ENCODE measurements around the gene CMPK1. TPM values are rescaled to one million over a fixed set of nuclear protein-coding genes. Genes with fewer than 3 reads are reported as not detected.

Gene CMPK1
- total RNA-seq, 1 experiment from 2014 or later, result 36.3 TPM

DNA sequence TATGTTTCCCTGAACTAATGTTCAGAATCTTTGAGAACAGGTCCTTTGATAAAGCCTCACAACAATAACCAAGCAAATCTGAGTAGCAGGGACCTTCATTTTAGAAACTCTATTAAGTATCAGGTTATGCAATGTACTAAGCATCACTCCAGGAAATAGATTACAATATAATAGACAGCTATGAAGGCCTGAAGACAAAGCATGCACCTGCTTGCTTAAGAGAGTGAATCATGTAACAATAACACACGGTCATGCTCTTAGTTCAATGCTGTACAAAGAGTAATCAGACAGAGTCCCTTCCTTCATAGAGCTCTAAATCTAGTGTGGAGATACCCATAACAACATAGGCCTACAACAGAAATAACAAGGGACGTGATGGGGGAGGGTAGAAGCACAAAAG is 8.1 kb upstream of the CMPK1 start:
- no peaks in the 10 kb centered on the region for H3K27me3 Mint-ChIP-seq (ENCODE audit: low read depth)
- H3K27ac Mint-ChIP-seq, result no peak overlapping the region
- ChIA-PET POLR2A (interaction anchor here (0.7 kb wide), 1 partner anchor 11 kb away, joined by 3 read pairs; the partner anchor contains the start of gene STIL), CTCF (no interaction called here)
- H3K9me3 Mint-ChIP-seq, result no peaks in the 10 kb centered on the region
- DNase-seq (ENCODE audit: low spot score) (no peak), ATAC-seq (no peak)
- no peaks in the 10 kb centered on the region for H3K36me3 Mint-ChIP-seq
- no peaks in the 10 kb centered on the region for H3K4me1 Mint-ChIP-seq
- H3K4me3 Mint-ChIP-seq, result no peak overlapping the region
- no peak for TF ChIP-seq IRF2 (CRISPR knock-in tag; IDR thresholded peaks at IDR 0.05; ENCODE audit: borderline replicate concordance, low read depth)
- TF ChIP-seq, protein P1, sequence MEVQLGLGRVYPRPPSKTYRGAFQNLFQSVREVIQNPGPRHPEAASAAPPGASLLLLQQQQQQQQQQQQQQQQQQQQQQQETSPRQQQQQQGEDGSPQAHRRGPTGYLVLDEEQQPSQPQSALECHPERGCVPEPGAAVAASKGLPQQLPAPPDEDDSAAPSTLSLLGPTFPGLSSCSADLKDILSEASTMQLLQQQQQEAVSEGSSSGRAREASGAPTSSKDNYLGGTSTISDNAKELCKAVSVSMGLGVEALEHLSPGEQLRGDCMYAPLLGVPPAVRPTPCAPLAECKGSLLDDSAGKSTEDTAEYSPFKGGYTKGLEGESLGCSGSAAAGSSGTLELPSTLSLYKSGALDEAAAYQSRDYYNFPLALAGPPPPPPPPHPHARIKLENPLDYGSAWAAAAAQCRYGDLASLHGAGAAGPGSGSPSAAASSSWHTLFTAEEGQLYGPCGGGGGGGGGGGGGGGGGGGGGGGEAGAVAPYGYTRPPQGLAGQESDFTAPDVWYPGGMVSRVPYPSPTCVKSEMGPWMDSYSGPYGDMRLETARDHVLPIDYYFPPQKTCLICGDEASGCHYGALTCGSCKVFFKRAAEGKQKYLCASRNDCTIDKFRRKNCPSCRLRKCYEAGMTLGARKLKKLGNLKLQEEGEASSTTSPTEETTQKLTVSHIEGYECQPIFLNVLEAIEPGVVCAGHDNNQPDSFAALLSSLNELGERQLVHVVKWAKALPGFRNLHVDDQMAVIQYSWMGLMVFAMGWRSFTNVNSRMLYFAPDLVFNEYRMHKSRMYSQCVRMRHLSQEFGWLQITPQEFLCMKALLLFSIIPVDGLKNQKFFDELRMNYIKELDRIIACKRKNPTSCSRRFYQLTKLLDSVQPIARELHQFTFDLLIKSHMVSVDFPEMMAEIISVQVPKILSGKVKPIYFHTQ (CRISPR knock-in tag; IDR thresholded peaks at IDR 0.05), result no peak
- TF ChIP-seq, protein P2, sequence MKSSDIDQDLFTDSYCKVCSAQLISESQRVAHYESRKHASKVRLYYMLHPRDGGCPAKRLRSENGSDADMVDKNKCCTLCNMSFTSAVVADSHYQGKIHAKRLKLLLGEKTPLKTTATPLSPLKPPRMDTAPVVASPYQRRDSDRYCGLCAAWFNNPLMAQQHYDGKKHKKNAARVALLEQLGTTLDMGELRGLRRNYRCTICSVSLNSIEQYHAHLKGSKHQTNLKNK (CRISPR knock-in tag; IDR thresholded peaks at IDR 0.05), result no peak
- TF ChIP-seq SP1 (CRISPR knock-in tag; conservative IDR thresholded peaks at IDR 0.05), result no peak
- TF ChIP-seq ZNF425 (CRISPR knock-in tag; conservative IDR thresholded peaks at IDR 0.05), result no peak
- no peak for TF ChIP-seq EMX1 (CRISPR knock-in tag; IDR thresholded peaks at IDR 0.05)

DNA sequence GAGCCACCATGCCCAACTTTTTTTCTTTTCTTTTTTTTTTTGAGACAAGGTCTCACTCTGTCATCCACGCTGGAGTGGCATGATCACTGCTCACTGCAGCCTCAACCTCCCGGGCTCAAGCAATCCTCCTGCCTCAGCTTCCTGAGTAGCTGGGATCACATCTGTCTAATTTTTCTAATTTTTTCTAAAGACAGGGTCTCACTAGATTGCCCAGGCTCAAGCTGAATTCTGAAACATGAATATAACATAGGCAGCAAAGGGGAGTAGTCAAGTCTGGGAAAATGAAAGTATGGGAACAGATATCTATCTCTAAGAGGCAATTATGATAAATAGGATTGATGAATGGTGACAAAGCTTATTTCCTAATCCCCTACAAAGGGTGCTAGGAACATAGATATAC is 7.3 kb upstream of the CMPK1 start:
- Mint-ChIP-seq H3K27me3 (ENCODE audit: low read depth) (no peaks in the 10 kb centered on the region), H3K4me3 (no peak overlapping the region), H3K36me3 (no peaks in the 10 kb centered on the region), H3K9me3 (no peaks in the 10 kb centered on the region), H3K4me1 (no peaks in the 10 kb centered on the region), H3K27ac (no peak overlapping the region)
- CTCF ChIA-PET, result no interaction called here
- DNase-seq (ENCODE audit: low spot score) (no peak), ATAC-seq (no peak)
- POLR2A ChIA-PET, result no interaction called here
- TF ChIP-seq MXD4 (CRISPR knock-in tag; IDR thresholded peaks at IDR 0.05; ENCODE audit: borderline replicate concordance) (no peak), ARID4B (CRISPR knock-in tag; IDR thresholded peaks at IDR 0.05; ENCODE audit: borderline replicate concordance) (no peak), E2F4 (CRISPR knock-in tag; IDR thresholded peaks at IDR 0.05; ENCODE audit: borderline replicate concordance, low read depth) (no peak), ZNF317 (CRISPR knock-in tag; IDR thresholded peaks at IDR 0.05; ENCODE audit: borderline replicate concordance, low read depth) (no peak), GABPB1 (CRISPR knock-in tag; IDR thresholded peaks at IDR 0.05) (no peak), KAT7 (CRISPR knock-in tag; IDR thresholded peaks at IDR 0.05; ENCODE audit: borderline replicate concordance) (no peak), ZSCAN18 (CRISPR knock-in tag; IDR thresholded peaks at IDR 0.05) (no peak), HMGXB4 (CRISPR knock-in tag; IDR thresholded peaks at IDR 0.05) (no peak)
- TF ChIP-seq, protein P1 (CRISPR knock-in tag; IDR thresholded peaks at IDR 0.05), result no peak
- TF ChIP-seq, protein P3, sequence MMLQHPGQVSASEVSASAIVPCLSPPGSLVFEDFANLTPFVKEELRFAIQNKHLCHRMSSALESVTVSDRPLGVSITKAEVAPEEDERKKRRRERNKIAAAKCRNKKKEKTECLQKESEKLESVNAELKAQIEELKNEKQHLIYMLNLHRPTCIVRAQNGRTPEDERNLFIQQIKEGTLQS (CRISPR knock-in tag; conservative IDR thresholded peaks at IDR 0.05), result no peak

All from WTC11 (cell line).